ENCODE results near the gene LRG1.

DNA sequence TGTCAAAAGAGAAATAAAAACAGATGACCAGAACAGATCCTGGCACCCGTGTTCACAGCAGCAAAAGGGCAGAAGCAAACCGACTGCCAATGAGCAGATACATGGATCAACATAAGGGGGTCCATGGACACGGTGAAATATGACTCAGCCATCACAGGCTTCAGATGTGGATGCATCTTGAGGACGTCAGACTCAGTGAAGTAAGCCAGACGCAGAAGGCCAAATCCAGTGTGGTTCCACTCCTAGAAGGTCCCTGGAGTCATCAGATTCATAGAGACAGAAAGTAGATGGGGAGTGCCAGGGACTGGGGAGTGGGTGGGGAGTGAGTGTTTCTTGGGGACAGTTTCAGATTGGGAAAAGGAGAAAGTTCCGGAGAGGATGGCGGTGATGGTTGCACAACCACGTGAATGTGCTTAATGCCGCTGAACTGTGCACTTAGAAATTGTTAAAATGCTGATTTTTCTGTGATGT lies 48.5 kb upstream of the LRG1 start:
- TF ChIP-seq POLR2A (IDR thresholded peaks at IDR 0.05; ENCODE audit: low read depth, low read length) (no peak), TAF1 (IDR thresholded peaks at IDR 0.05; ENCODE audit: low read depth, low read length) (no peak), POU2F2 (IDR thresholded peaks at IDR 0.05; ENCODE audit: low read depth, low read length) (no peak), POLR2AphosphoS5 (IDR thresholded peaks at IDR 0.05; ENCODE audit: low read depth, low read length) (no peak), PAX5 (IDR thresholded peaks at IDR 0.05; ENCODE audit: insufficient read depth, low read length, severe bottlenecking) (no peak)

All from GM12891 (cell line).